GM19397 (cell line): ENCODE measurements around the gene ZNF784.

ENCODE experiments used
- ATAC-seq: cut with Tn5 transposase; IDR thresholded peaks from one replicate; pipeline ENCODE4 v1.9.1; 2021; ENCODE audit warnings: mild to moderate bottlenecking, moderate library complexity; ENCODE audit not compliant: unreplicated experiment

Gene ZNF784

DNA sequence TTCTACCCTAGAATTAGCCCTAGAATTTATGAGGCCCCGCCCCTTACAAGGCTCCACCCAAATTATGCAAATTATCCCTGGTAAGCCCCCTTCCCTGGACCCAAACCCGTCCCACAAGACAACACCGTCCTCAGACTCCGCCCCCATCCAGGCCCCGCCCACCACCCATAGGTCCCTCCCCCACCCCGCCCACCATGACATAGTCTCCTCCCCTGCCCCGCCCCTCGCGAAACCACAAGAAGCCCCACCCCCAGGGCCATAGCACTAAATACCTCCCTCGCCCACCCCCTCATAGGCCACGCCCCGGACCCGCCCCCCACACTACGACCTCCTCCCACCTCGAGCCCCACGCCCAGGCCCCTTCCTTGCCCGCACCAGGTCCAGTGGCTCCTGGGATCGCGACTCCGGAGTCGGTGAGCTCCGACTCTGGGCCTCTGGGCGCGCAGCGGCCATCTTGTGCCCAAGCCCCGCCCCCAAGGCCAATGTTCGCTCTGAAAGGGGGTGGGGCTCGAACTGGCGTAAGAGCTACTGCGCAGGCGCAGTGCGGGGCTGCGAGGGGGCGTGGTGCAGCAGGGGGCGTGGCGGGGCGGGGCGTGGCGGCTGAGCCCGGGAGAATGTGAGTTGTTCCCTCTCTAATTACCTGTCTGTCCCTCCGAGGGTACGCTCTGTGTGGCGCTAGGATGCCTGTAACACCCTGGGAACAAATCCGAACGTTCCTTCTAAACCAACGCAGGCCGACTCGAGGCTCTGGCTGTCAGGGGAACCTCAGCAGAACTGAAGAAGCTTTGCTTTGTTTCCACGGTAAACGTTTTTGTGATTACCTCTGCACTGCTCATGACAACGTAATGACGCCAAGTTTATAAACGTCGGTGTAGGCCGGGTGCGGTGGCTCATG is at the start of gene ZNF784:
Gene ZNF784 (minus strand): TSS at position 458 of the 895 bp plus-strand sequence. CDS start 5 bp downstream, at position 453.
- peak; percentile 66 for ATAC-seq

GRCh38 chr19:55673889-55674288 is 49.5 kb upstream of the ZNF784 start:
- ATAC-seq: no peak

GRCh38 chr19:55673465-55673864 is 49.1 kb upstream of the ZNF784 start:
- ATAC-seq: no peak

DNA sequence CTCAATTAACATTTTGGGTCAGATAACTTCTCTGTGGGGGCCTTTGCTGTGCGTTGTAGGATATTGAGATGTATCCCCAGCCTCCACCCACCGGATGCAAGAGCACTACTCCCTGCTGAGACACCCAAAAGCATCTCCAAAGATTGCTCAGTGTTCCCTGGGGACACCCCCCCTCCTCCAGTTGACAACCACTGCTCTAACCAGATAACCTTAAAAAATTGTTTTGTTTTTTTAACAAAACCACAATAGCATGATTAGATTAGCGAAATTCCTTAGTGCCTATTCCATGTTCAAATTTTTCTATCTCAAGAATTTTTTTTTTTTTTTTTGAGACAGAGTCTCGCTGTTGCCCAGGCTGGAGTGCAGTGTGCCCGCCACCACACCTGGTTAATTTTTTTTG is 48.1 kb upstream of the ZNF784 start:
- no peak for ATAC-seq

DNA sequence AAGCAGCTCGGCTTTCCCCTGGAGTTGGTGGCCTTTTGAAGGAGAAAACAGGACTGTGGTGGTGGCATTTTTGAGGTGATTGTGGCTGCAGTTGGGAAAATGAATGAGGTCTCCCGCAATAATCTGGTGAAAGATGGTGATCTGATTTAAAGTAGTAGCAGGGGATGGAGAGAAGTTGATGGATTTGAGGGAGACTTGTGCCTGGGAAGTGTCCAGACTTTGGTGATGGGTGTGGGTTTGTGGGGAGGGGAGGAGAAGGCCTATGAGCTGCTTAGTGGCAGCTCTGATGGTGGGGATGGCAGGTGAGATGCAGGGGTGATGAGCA is 46.6 kb upstream of the ZNF784 start:
- no peak for ATAC-seq

DNA sequence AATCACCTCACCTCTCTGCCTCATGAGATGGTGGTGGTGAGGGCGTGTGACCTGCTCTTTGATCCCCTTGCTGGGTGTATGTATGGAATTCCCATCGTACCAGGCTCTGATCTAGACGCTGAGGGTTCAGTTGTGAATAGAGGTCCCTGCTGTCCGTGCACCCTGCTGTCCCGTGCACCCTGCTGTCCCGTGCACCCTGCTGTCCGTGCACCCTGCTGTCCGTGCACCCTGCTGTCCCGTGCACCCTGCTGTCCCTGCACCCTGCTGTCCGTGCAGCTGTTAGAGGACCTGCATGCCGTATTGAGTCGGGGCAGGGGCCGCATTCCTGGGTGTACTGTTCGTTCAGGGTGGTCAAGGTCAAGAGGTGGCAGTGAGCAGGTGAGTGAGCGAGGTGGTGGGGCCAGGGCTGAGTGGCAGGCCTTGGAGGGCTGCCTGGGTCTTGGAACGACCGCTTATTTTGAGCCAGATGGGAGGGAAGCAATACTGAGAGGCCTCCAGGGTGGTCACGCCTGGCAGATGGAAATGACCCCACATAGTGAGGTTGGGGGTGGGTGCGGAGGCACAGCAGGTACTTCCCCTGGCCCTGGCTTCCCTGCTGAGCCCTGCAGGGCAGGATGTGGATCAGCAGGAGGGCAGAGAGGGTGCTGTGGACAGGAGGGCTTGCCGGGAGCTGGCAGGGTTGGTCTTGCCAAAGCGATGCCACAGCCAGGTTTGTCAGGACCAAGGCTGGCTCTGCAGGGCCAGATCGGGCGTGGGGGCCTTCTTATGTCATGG is 46.1 kb upstream of the ZNF784 start:
- no peak for ATAC-seq

GRCh38 chr19:55669418-55670279 is 45.3 kb upstream of the ZNF784 start:
- no peak for ATAC-seq

DNA sequence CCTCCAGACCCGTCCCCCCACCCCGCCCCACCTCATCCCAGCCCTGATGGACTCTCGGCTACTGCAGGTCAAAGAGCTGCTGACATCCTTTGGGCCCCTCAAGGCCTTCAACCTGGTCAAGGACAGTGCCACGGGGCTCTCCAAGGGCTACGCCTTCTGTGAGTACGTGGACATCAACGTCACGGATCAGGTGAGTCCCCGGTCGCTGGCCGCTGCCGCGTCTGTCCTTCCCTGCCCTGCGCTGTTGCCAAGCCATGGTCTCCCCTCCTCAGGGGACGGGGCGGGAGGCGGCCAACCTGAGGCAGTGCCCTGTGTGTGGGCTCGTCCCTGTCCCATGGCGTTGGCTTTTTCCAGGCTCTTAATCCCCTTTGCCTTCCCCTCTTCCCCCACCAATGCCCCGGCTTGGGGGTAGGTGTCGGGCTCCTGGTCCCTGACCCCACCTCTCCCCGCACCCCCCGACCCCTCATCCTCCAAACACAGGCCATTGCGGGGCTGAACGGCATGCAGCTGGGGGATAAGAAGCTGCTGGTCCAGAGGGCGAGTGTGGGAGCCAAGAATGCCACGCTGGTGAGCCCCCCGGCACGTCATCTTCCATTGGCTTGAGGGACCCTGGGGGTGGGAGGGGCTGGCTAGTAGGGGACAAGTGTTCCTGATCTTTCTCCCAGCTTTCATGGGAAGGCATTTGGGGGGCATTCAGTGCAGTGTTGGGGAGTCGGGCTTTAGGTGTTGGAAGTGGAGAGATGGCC is 44.4 kb upstream of the ZNF784 start:
- no peak for ATAC-seq

GRCh38 chr19:55667958-55668357 is 43.6 kb upstream of the ZNF784 start:
- no peak for ATAC-seq

DNA sequence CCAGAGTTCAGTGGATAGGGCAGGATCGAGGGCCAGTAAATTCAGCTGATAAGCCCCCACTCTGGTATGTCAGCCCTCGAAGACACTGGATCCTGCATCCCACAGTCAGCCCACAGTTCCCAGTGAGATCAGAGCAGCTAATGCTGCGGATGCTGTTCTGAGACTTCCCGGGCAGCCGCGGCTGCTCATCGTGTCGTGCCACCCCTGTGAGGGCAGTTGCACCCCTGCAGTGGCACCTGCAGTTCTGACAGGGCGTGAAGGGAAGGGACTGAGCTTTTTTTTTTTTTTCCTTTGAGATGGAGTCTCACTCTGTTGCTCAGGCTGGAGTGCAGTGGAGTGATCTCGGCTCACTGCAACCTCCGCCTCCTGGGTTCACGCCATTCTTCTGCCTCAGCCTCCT is 43.1 kb upstream of the ZNF784 start:
- ATAC-seq: no peak

DNA sequence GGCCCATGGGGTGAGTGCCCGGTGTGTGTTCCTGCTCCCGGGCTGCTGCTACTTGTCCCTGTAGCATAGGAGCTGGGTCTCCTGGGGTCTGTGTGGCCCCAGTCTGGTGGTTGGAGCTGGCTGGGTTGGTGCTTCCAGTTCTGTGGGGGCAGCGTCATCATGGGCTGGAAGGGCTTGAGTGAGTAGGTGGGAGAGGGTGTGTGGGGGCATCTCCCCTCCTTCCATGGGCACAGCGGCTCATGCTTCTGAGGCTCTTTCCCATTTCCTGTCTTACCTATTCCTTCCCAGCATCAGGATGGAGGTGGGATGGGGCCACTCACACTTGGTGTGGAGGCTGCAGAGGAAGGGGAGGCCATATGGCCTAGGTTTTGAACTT is 42.6 kb upstream of the ZNF784 start:
- ATAC-seq: no peak

DNA sequence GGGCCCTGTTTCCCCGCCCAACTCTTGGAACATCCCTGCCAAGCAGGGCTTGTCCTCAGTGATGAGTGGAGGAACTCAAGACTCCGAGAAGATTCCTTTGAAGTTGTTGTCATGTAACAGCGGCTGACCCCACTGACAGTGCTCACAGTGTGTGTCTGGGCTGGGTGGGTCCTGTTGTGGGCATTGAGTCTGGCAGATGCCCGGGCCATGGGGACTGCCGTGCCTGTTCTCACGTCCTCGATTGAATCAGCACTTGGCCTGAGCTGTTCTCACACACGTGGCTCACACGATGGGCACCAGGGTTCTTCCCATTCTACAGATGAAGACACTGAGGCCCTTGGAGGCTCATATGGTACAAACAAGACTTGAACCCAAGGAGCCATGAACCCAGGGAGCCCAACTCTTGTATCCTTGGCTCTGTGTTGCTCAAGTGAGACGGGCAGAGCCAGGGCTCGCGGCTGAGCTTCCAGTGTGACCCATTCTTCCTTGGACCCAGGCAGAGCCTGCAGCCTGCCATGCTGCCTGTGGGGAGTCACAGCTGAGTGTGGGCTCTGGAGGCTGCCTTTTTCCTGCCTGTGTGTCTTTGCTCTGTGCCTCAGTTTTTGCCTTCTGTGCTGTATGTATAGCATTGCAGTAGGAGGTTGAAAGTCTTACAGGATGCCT is 42.1 kb upstream of the ZNF784 start:
- no peak for ATAC-seq

GRCh38 chr19:55663846-55664536 is 39.6 kb upstream of the ZNF784 start:
- no peak for ATAC-seq

DNA sequence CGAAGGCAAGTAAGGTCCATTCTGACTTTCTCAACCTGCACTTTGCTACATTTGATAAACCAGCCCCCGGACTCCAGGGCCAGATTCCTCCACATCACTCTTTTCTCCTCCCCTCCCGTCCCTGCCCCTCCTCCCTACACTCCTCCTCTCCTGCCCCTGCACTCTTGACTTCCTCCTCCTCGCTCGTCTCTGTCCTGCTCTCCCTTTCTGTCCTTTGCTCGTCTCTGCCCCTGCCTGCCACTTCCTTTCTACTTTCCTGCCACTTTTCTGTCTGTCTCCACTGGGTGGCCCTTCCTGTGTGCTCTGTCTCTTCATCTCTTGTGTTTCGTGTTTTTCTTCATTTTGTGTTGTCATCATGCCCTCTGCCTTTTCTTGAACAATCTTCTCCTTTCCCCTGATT is 37.5 kb upstream of the ZNF784 start:
- ATAC-seq: no peak

- no peak for ATAC-seq
These were observed 36.6 kb upstream of the ZNF784 start for GRCh38 chr19:55660991-55661390.

- no peak for ATAC-seq
These were observed 36.0 kb upstream of the ZNF784 start for GRCh38 chr19:55660404-55660803.

GRCh38 chr19:55659822-55660221 is 35.5 kb upstream of the ZNF784 start:
- no peak for ATAC-seq

- no peak for ATAC-seq
These were observed 34.6 kb upstream of the ZNF784 start for GRCh38 chr19:55658846-55659459.
